Vagina (tissue), 2 donors: ENCODE results near the gene GPATCH2L.

Experiments used
- POLR2A ChIP-seq, 2 donors: fragments of 450-650 bp; IDR thresholded peaks; one replicate each; pipeline ENCODE4 v1.6.1; 2017; ENCODE audit warnings: antibody characterized with exemption in 2 of 2, mild to moderate bottlenecking in 2 of 2, moderate library complexity in 2 of 2
- POLR2AphosphoS5 ChIP-seq, 2 donors: sonication (generic); formaldehyde crosslinking; IDR thresholded peaks; one replicate each; pipeline ENCODE4 v1.9.0; 2017; ENCODE audit warnings: antibody characterized with exemption in 2 of 2, mild to moderate bottlenecking in 2 of 2, low read depth in 1 of 2; ENCODE audit not compliant: insufficient read depth in 1 of 2
- TF ChIP-seq, protein P1 (sequence below), 3 experiments: fragments of 450-650 bp in 2 of 3; fragments of 200-600 bp in 1 of 3; sonication (generic) in 1 of 3; IDR thresholded peaks; one replicate each; pipeline ENCODE4 v1.5.1; 2017 to 2019; ENCODE audit warnings: antibody characterized with exemption in 3 of 3, mild to moderate bottlenecking in 2 of 3, moderate library complexity in 2 of 3

DNA sequence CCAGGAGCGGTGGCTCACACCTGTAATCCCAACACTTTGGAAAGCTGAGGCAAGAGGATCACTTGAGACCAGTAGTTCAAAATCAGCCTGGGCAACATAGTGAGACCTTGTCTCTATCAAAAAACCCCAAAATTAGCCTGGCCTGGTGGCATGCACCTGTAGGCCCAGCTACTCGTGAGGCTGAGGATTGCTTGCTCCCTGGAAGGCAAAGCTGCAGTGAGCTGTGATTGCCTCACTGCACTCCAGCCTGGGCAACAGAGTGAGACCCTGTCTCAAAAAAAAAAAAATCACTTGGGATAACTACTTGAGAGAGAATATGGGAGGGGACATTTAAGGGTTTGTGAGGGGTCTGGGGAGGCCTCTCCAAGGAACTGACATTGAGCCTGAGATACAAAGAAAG lies 109.0 kb downstream of the GPATCH2L start:
- TF ChIP-seq, protein P1, sequence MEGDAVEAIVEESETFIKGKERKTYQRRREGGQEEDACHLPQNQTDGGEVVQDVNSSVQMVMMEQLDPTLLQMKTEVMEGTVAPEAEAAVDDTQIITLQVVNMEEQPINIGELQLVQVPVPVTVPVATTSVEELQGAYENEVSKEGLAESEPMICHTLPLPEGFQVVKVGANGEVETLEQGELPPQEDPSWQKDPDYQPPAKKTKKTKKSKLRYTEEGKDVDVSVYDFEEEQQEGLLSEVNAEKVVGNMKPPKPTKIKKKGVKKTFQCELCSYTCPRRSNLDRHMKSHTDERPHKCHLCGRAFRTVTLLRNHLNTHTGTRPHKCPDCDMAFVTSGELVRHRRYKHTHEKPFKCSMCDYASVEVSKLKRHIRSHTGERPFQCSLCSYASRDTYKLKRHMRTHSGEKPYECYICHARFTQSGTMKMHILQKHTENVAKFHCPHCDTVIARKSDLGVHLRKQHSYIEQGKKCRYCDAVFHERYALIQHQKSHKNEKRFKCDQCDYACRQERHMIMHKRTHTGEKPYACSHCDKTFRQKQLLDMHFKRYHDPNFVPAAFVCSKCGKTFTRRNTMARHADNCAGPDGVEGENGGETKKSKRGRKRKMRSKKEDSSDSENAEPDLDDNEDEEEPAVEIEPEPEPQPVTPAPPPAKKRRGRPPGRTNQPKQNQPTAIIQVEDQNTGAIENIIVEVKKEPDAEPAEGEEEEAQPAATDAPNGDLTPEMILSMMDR (IDR thresholded peaks at IDR 0.05): no peak
- TF ChIP-seq POLR2A (IDR thresholded peaks at IDR 0.05) (no peak), POLR2AphosphoS5 (IDR thresholded peaks at IDR 0.05; ENCODE audit: insufficient read depth in 1 of 2, low read depth in 1 of 2) (no peak)
